ENCODE data around the gene ALPI.

DNA sequence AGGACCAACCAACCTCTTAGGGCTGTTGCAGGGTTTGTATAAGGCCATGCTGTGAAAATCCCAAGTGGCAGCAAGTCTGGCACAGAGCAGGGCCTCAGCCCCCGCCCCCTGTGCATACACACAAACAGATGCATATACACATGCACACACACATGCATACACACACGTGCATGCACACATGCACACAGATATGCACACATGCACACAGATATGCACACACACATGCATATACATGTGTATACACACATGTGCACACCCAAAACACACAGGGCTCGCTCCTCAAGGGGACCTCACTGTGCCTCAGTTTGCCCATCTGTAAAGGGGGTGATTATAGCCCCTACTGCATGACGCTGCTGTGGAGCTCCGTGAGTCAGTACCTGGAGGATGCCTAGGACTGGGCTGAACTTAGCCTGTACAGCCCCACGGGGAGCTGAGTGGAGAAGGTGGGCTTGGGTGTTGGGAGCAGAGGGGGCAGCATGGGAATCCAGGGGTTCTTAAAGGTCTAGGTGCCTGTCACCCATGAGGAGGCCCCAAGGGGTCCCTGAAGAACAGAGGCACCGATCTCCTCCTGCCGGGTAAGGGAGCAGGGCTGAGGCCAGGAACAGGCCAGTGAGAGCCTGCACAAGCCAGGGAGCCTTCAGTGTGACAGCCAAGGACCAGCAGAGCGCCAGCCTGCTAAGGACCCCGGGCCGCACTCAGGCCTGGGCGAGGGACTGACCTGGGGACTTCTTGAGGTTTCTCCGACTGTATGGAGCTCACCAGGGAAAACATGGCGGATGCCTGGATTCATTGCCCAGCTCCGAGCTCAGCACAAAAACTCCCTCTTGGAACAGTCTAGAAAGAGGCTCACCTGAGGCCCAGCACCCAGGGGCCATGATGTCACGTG lies 24.0 kb upstream of the ALPI start:
- TF ChIP-seq CTCF (IDR thresholded peaks at IDR 0.05) (no peak), POLR2A (IDR thresholded peaks at IDR 0.05) (no peak), POLR2AphosphoS5 (IDR thresholded peaks at IDR 0.05) (no peak)
